GM18858 (cell line): ENCODE measurements around the gene DQX1.
A peak's percentile ranks its signal among the peaks of the same experiment; 100 is the strongest.

Source experiments
- ATAC-seq: cut with Tn5 transposase; IDR thresholded peaks from one replicate; pipeline ENCODE4 v1.9.1; 2021; ENCODE audit not compliant: unreplicated experiment

Gene DQX1

GRCh38 chr2:74534411-74534810 lies 8.4 kb upstream of the DQX1 start:
- ATAC-seq: no peak

DNA sequence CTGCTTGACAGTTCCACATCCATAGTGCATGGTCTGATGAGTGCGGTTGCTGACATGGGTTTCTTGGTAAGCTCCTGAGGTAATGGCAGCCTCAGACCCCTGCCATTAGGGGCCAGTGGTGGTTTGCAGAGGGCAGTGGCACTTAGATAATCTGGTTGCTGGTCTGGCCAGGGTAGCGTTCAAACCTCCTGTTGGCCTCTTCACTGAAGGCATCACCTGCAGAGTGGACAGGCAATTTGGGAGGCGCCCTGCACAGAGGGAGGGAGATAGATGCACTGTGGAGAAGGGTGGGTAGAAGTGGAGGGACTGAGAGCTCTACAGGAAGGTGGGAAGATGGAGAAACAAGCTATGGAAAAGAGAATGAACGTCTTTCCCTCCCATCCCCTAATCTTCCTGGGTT lies 7.4 kb upstream of the DQX1 start:
- ATAC-seq: no peak

DNA sequence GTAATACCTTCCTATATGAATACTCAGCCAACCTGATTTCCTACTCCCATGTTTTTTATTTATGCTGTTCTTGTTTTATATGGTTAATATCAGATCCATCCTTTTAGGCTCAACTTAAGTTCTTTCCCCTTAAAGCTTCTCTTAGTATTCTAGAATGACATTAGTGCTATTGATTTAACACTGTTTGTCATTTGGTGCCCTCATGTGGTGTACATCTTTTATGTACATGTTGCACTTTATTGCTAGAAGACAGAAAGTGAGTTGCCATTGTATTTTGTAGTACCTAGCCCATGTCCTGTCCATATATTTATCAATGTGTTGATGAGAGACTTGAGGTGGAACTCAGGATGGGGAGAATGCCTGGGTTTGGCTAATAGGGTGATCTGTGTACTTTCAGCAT lies 6.2 kb upstream of the DQX1 start:
- no peak for ATAC-seq

DNA sequence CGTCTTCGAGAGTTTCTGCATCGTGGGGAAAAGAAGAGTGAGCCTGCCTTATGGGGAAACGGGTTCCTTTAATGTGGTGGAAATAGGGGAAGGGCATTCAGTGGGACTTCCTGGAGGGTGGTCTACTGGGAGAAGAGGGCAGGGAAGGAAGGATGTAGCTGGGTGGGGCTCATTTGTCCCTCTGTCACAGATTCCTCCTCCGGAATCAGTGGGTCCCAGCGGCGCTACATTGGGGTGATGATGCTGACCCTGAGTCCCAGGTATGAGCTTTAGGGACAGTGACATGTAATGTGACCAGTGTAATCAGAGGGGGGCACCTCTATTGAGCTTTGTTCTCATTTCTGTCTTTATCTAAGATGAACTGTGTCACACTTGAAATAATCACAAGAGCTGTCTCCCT lies 5.6 kb upstream of the DQX1 start:
- no peak for ATAC-seq

- ATAC-seq: no peak
Measured at GRCh38 chr2:74530239-74531187, 4.5 kb upstream of the DQX1 start.

DNA sequence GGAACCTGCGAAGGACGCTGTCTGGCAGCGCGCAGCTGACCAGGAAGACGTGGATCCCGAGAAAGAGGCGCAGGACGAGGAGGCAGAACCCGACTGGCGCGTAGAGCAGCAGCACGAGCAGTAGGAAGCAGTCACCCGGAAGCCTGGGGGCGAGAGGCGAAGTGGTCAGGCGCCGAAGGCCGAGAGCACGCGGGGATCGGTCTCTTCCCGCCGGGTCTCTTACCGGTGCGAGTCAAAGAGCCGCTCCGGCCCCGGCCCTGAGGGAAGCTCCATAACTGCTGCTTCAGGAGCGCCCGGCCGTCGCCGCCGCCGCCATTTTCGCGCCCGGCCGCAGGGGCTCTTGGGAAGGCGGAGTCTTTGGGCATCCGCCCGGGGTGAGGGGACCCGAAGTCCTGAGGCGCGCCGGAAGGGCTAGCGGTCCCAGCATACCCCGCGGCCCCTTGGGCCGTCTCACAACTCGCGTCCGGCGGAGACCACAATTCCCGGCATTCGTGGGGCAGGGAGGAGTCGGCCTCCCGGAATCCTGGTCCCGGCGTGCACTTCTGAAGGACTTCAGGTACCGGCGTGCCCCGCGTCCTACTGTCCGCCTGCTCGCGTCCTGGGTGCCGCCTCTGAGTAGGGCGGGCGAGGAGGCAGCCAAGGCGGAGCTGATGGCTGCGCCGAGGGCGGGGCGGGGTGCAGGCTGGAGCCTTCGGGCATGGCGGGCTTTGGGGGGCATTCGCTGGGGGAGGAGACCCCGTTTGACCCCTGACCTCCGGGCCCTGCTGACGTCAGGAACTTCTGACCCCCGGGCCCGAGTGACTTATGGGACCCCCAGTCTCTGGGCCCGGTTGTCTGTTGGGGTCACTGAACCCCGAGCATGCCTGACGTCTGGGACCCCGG lies 3.6 kb upstream of the DQX1 start, which contains the start of the genes AUP1 and HTRA2:
TSS of gene AUP1 (minus strand) at position 350 of the 882 bp plus-strand sequence. CDS start at position 273, 77 bp downstream.
TSS of gene HTRA2 (plus strand) at position 577 of the 882 bp plus-strand sequence. CDS start at position 651, 74 bp downstream.
- peak; percentile 76 for ATAC-seq

DNA sequence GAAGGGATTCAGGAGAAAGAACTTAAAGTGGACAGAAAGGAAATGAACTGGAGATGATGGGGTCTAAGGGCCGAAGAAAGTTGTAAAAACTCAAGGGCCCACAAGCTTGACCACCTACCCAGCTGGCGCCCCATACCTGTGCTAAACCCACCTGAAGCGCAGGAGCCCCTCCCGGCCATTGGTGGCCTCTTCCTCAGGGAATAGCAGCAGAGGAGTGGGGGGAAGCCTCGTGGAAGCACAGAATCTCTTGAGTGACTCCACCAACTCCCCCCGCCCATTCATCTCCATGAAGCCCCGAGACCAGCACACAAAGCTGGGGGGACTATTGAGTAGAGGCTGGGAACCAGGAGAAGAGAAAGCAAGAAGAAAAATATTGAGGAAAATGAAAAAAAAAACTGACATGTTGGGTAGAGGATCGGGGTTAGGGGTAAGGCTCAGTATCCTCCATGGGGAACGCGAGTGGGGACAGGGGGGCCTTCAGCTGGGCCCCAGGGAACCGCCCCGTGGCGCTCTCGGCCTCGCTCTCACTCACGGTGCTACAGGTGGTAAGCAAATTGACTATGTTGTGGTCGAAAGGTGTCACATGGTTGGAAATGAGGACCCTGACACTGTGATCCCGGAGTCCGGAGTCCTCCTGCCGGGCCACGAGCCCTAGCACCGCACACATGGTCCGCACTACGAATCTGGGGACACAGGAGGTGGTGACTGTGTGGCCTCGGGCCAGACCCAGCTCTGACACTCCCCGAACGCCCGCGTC lies 2.7 kb upstream of the DQX1 start:
- no peak for ATAC-seq

DNA sequence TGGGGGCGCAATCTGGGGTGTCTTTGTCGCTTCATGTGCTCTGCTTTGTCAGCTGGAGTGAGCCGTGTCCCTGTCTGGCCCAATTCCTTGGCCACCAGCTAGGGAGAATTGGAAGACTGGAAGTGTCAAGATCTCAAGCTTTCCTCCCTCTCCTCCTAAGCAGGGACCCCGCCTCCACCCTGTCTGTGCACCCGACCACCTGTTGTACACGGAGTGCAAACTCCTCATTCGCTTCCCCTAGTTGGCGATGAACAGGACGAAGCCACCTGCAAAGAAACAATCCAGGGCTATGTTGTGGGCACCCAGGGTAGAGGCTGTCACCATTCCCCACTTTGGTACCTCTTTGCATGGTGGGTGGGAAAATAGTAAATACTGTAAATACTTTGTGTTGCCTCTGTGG lies 1.7 kb upstream of the DQX1 start:
- no peak for ATAC-seq

- no peak for ATAC-seq
Measured at GRCh38 chr2:74526649-74527230, 709 bp upstream of the DQX1 start.

DNA sequence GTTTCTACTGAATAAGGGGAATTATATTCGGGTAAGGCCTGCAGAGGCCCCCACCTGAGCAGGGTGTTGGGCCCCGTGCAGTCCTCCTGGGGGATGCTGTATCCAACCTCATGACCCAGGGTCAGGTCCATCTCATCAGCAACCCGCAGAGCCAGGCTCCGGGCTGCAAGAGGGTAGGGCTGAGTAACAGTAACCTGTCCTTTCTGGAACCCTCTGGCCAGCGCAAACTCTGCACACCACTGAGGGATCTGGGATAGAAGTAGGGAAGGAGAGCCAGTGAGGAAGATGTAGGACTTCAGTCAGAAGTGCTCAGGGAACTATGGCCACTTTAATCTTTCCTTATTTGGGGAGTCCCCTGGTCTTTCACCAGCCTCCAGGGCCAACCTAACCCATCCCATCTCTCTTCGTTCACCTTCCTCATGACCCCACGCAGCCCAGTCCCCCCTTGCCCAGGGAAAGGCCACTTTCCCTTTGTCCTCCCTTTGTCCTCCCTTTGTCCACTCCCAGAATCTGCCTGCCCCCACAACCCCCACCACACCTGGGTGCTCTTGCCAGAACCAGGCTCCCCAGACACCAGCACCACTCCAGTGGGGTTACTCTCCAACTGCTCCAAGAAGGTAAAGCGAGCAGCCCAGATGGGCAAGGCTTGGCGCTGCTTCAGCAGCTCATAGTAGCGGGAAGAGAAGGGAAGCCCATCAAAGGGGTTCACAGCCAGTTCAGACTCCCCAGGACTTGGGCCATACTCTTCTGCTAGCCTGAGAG lies 895 bp downstream of the DQX1 start:
- no peak for ATAC-seq

DNA sequence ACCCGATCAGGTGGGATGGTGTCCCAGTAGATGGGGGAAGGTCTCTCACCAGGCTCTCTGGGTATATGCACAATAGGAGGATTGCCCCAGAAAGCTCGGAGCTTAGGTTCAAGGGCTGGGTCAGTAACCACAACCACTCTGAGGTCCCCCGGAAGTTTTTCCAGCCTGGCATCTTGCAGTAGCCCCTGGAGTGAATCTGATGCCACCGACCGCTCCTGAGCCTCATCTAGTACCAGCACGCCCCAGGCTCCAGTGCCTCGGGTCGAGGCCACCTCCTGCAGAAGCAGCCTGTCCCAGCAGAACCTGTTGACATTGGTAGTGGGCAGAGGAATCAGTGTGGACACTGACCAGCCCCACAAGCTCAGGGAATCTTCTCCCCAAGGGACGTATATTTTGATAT lies 2.0 kb downstream of the DQX1 start:
- no peak for ATAC-seq

DNA sequence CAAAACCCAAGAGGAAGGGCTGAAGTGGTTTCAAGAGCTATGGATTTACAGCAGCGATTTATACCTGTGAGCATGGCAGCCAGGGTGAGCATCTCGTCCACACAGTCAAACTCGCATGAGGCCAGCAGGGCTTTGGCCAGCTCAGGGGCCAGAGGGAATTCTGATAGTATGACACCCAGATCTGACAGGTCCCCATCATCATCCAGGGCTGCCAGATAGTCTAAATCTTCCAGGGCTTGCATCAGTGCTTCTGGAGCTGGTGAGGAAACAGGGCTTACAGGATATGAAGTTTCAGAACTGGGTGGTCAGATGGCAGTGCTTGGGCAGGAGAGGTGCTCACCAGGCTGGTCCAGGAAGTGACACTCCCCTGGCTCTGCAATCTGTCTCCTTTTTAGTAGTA lies 3.5 kb downstream of the DQX1 start:
- ATAC-seq: no peak

GRCh38 chr2:74516650-74517049 lies 9.4 kb downstream of the DQX1 start:
- ATAC-seq: no peak

DNA sequence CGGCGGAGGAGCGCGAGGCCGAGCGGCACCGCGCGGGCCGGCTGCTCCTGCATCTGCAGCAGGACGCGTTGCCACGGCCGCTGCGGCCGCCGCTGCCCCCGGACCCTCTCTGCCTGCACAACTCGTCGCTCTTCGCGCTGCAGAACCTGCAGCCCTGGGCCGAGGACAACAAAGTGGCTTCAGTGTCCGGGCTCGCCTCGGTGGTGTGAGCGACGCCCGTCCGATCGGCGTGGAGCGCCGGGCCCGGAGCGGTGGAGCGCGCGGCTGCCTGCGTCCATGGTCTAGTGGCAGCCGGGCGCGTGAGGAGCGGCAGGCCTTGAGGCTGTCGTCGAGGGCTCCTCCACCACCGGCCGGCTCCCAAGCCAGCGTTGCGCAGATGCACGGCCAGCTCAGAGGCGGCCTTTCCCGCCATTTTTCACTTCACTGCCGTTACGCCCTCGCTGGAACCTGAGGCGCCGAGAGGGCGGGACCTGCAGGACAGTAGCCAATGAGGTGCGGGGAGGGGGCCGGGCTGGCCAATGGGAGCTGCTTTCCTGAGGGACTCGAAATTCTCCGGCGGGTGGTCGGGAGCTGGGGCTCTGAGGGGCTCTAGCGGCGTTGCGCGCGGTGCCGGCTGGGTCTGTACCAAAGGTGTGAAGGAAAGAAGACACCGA lies 9.9 kb downstream of the DQX1 start:
- ATAC-seq: no peak

DNA sequence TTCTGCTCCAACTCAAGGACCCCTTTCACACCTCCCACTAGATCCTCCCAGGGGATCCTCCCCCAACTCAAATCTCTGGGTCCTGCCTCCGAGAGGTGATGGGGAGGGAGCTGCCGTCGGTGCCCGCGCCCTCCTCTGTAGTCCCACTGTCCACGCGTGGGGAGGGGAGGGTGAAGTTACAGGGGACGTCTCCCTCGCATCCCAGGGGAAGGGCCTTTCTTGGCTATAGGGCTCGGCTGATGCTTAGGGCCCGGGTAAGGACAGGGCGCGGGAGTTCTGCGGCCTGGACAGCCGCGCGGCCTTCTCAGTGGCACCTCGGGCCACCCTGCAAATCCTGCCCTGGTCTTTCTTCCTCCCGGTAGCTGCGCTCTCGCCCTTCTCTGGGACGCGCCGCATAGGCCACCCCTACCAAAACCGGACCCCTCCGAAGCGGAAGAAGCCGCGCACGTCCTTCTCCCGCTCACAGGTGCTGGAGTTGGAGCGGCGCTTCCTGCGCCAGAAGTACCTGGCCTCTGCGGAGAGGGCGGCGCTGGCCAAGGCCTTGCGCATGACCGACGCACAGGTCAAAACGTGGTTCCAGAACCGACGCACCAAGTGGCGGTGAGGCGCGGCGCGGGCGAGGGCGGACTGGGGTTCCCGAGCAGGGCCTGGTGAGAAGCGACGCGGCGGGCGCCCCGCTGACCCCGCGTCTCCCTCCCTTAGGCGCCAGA lies 10.6 kb downstream of the DQX1 start:
- no peak for ATAC-seq

- no peak for ATAC-seq
Measured at GRCh38 chr2:74514368-74515270, 11.4 kb downstream of the DQX1 start, which contains the start of gene TLX2. Gene TLX2, plus strand, starts transcription at chr2:74514450. Its CDS starts 357 bp downstream, at chr2:74514807.

GRCh38 chr2:74513605-74514367 lies 12.2 kb downstream of the DQX1 start:
- no peak for ATAC-seq
